Measurements from ENCODE around the gene SMARCA2.

GRCh38 chr9:2227144-2227867, 212.2 kb downstream of the SMARCA2 start:
- no peak for TF ChIP-seq EZH2phosphoT487 (IDR thresholded peaks at IDR 0.05; ENCODE audit: borderline replicate concordance, low read length)
- TF ChIP-seq CTCF (conservative IDR thresholded peaks at IDR 0.05; ENCODE audit: low read depth, low read length), result no peak

Measured in PC-3 (cell line).